BLaER1 (cell line): Measurements from ENCODE around the gene FLNB.
"Not testable (repeated sequence)": the region's sequence is repeated elsewhere in the genome, so short reads cannot be mapped to it uniquely, and the experiment has no call there.

Experiments
- H3K27ac ChIP-seq: shearing (Covaris generic); formaldehyde crosslinking; 2 replicates; pipeline ENCODE4 v1.8.1; 2022
- H3K27me3 ChIP-seq: shearing (Covaris generic); formaldehyde crosslinking; 2 replicates; pipeline ENCODE4 v1.8.1; 2022
- H3K36me3 ChIP-seq: shearing (Covaris generic); formaldehyde crosslinking; 2 replicates; pipeline ENCODE4 v1.8.1; 2022
- H3K4me1 ChIP-seq: shearing (Covaris generic); formaldehyde crosslinking; 2 replicates; pipeline ENCODE4 v1.8.1; 2022
- H3K4me2 ChIP-seq: shearing (Covaris generic); formaldehyde crosslinking; 2 replicates; pipeline ENCODE4 v1.8.1; 2022
- H3K4me3 ChIP-seq: shearing (Covaris generic); formaldehyde crosslinking; 2 replicates; pipeline ENCODE4 v1.8.1; 2022
- H3K9ac ChIP-seq: shearing (Covaris generic); formaldehyde crosslinking; 2 replicates; pipeline ENCODE4 v1.8.1; 2022
- H3K9me3 ChIP-seq: shearing (Covaris generic); formaldehyde crosslinking; 2 replicates; pipeline ENCODE4 v1.8.1; 2022
- H4K20me1 ChIP-seq: shearing (Covaris generic); formaldehyde crosslinking; 2 replicates; pipeline ENCODE4 v1.8.1; 2022
- Cebpa-rat ChIP-seq: shearing (Covaris generic); IDR thresholded peaks from 2 replicates; pipeline ENCODE4 v1.8.1; 2022

The FLNB gene

GRCh38 chr3:58047826-58048225, 39.6 kb downstream of the FLNB start:
- no peaks in the 10 kb centered on the region for H3K27me3 ChIP-seq
- H3K4me1 ChIP-seq, result peaks cover 45% of the 10 kb centered on the region
- peak overlapping the region; percentile 41 for H3K4me2 ChIP-seq
- no peak overlapping the region for H3K9ac ChIP-seq
- H3K27ac ChIP-seq, result no peak overlapping the region
- H3K36me3 ChIP-seq, result no peaks in the 10 kb centered on the region
- peaks cover 25% of the 10 kb centered on the region; the same call in 1 of the 2 replicates for H4K20me1 ChIP-seq
- TF ChIP-seq Cebpa-rat, result no peak
- no peaks in the 10 kb centered on the region for H3K9me3 ChIP-seq
- H3K4me3 ChIP-seq, result no peak overlapping the region

DNA sequence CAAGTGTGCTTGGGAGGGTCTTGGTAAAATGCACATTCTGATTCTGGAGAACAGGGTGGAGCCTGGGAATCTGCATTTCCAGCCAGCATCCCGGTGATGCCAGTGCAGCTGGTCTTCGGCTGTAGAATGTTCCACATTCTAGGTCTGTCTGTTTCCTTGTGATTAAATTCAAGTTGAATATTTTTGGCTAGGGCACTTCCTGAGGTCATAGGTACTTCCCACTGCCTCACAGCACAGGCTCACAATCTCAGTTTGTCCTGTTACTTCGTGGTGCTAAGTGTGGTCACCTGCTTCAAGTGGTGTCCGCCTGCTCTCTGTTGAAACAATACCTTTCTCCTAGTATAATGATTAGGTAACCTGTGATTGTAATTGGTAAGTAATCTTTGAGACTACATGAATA, 40.1 kb downstream of the FLNB start:
- Histone ChIP-seq H3K4me1 (peaks cover 40% of the 10 kb centered on the region), H3K36me3 (no peaks in the 10 kb centered on the region), H4K20me1 (peaks cover 27% of the 10 kb centered on the region; the same call in 1 of the 2 replicates), H3K27me3 (no peaks in the 10 kb centered on the region), H3K4me2 (peak overlapping the region; percentile 41), H3K4me3 (no peak overlapping the region), H3K9me3 (no peaks in the 10 kb centered on the region), H3K27ac (no peak overlapping the region), H3K9ac (no peak overlapping the region)
- no peak for TF ChIP-seq Cebpa-rat

DNA sequence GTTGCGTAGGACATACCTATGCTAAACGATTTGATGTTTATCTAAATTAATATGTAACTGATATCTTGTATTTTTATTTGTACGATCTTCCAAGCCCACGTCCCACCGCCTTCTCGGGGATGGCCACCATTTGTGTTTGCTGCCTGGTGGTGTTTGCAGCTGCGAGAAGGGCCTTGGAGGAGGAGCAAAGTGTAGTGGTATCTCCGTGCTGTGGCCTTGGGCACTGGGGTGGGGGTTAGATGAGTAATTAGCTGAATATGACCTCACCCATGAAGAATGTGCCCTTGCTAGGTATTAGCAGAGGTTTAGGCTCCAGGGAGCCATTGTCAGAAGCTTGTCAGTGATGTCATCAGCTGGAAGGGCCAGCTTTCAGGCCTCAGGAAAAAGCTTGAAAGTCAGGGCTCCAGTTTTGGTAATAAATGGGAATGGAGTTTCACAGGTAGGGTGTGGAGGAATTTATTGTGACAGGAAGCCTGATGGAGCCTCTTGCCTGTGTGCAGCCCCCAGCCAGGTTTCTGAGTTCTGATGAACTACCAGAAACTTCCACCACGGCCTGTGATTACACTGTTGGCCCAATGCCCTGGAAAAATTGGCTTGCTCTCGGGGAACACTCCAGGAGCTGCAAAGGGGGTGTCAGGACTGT, 41.0 kb downstream of the FLNB start:
- H3K4me3 ChIP-seq, result no peak overlapping the region
- H3K27ac ChIP-seq, result no peak overlapping the region
- H3K27me3 ChIP-seq, result no peaks in the 10 kb centered on the region
- peaks cover 32% of the 10 kb centered on the region; the same call in 1 of the 2 replicates for H4K20me1 ChIP-seq
- H3K4me1 ChIP-seq, result peaks cover 31% of the 10 kb centered on the region
- H3K9me3 ChIP-seq, result peaks cover under 1% of the 10 kb centered on the region; the same call in 1 of the 2 replicates
- no peaks in the 10 kb centered on the region for H3K36me3 ChIP-seq
- 0 out of 2 replicates have a peak overlapping the region, but pooled peaks have one; percentile 6 for H3K4me2 ChIP-seq
- H3K9ac ChIP-seq, result no peak overlapping the region
- no peak for TF ChIP-seq Cebpa-rat

DNA sequence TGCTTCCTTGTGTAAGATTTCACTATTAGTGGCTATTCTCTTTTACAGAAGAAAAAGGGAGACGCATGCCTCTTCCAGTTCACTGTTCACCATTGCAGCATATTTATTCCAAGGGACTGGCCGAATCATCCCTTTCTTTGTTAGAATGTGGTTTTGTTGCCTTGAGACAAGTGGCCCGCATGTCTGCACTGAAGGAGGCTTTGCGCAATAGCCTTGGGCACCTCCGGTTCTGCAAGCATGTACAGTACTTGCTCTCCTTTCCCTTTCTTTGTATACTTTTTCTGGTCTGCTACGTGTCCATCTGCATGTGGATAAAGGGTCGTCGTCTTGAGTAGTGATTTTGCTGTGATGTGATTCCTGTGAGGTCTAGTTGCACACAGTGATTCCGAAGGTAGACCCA, 43.0 kb downstream of the FLNB start:
- H3K27ac ChIP-seq, result no peak overlapping the region
- H3K4me1 ChIP-seq, result peaks cover 22% of the 10 kb centered on the region
- no peak for TF ChIP-seq Cebpa-rat
- H3K4me2 ChIP-seq, result no peak overlapping the region
- H3K9ac ChIP-seq, result no peak overlapping the region
- no peaks in the 10 kb centered on the region for H3K27me3 ChIP-seq
- H3K9me3 ChIP-seq, result peaks cover 11% of the 10 kb centered on the region
- no peak overlapping the region for H3K4me3 ChIP-seq
- peaks cover 5% of the 10 kb centered on the region; the same call in 1 of the 2 replicates for H3K36me3 ChIP-seq
- H4K20me1 ChIP-seq, result peaks cover 32% of the 10 kb centered on the region; the same call in 1 of the 2 replicates

GRCh38 chr3:58051658-58052261, 43.5 kb downstream of the FLNB start:
- H4K20me1 ChIP-seq, result peaks cover 32% of the 10 kb centered on the region; the same call in 1 of the 2 replicates
- H3K27me3 ChIP-seq, H3K9ac ChIP-seq, H3K27ac ChIP-seq, H3K36me3 ChIP-seq, H3K4me2 ChIP-seq, H3K4me3 ChIP-seq: not testable (repeated sequence)
- H3K4me1 ChIP-seq, result peaks cover 22% of the 10 kb centered on the region
- peaks cover 11% of the 10 kb centered on the region for H3K9me3 ChIP-seq

DNA sequence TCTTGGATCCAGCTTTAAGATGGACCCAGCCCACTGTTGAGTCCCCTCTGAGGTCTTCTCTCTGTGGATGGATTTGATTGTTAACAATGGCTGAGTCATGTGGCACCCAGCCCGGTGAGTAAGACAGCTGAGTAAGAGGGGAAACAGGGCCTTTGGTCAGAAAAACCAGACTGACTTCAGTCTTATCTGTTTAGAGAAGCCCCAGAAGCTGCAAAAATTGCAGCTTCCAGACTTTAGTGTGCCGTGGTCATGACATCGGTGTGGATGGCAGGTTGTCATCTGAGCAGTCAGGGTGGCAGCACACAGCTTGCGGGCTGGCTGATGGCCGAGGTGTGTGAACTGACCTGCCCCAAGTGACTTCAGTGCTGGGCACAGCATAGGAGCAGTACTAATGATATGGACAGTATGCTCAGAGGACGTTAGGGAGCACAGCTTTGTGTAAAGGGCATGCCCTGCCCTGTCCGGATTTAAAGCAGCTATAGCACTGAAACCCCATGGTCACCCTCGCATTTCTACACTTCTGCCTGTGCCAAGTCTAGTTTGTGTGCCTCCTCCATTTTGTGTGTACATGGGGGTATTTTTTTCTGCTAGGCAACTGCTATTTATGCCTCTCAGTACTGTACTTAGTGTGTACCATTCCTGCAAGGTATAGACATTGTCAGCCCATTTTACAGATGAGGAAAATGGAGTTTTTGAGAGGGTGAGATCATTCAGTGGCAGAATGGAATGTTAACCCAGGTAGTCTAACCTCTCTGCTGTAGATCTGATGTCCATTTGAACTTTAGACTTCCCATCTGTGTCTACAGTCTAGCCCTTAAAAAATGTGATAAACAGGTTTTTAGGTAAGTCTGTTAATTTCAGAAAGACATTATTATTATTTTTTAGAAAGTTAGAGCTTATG, 44.4 kb downstream of the FLNB start:
- Histone ChIP-seq H3K36me3 (peaks cover 5% of the 10 kb centered on the region; the same call in 1 of the 2 replicates), H3K4me2 (no peak overlapping the region), H3K4me3 (no peak overlapping the region), H4K20me1 (peaks cover 35% of the 10 kb centered on the region; the same call in 1 of the 2 replicates), H3K4me1 (peaks cover 20% of the 10 kb centered on the region), H3K9ac (no peak overlapping the region), H3K27ac (no peak overlapping the region), H3K9me3 (peaks cover 11% of the 10 kb centered on the region), H3K27me3 (no peaks in the 10 kb centered on the region)
- no peak for TF ChIP-seq Cebpa-rat

DNA sequence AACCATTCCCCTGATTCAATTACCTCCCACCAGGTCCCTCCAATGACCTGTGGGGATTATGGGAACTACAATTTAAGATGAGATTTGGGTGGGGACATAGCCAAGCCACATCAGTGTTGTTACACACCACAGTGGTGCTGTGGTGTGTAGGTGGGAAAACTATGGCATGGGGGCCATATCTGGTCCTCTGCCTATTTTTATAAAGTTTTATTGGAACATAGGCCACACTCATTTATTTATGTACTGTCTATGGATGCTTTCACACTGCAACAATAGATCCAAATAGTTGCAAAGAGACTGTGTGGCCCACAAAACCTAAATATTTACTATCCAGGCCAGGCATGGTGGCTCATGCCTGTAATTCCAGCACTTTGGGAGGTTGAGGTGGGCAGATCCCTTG, 46.4 kb downstream of the FLNB start:
- no peak for TF ChIP-seq Cebpa-rat
- Histone ChIP-seq H3K4me3 (no peak overlapping the region), H3K9ac (no peak overlapping the region), H4K20me1 (peaks cover 40% of the 10 kb centered on the region), H3K9me3 (peaks cover 11% of the 10 kb centered on the region), H3K36me3 (peaks cover 5% of the 10 kb centered on the region; the same call in 1 of the 2 replicates), H3K27me3 (no peaks in the 10 kb centered on the region), H3K4me2 (no peak overlapping the region), H3K4me1 (peaks cover 2% of the 10 kb centered on the region), H3K27ac (no peak overlapping the region)

DNA sequence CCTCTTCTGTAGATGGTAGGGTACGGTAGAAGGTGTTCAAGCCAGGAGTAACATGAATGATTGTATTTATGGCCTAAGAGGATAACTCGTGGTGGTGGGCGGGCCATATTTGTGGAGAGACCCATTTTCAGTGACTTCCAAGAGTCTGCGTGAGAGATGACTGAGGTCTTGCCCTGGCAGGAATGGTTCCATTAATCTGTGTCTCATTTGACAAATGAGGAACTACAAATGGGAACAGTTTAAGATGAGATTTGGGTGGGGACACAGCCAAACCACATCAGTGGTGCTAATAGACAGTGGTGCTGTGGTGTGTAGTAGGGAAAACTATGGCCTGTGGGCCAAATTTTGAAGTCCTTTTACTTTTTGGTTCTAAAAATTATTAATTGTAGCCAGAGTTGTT, 47.1 kb downstream of the FLNB start:
- Histone ChIP-seq H3K36me3 (peaks cover 5% of the 10 kb centered on the region; the same call in 1 of the 2 replicates), H3K4me3 (no peak overlapping the region), H3K9ac (no peak overlapping the region), H3K9me3 (peaks cover 11% of the 10 kb centered on the region), H3K4me1 (no peaks in the 10 kb centered on the region), H3K27me3 (no peaks in the 10 kb centered on the region), H3K4me2 (no peak overlapping the region), H3K27ac (no peak overlapping the region), H4K20me1 (peaks cover 45% of the 10 kb centered on the region)
- TF ChIP-seq Cebpa-rat, result no peak

GRCh38 chr3:58055891-58056290, 47.7 kb downstream of the FLNB start:
- H3K4me1 ChIP-seq, H3K4me2 ChIP-seq, H3K27ac ChIP-seq, H3K36me3 ChIP-seq, H3K9ac ChIP-seq, H3K4me3 ChIP-seq, H3K27me3 ChIP-seq: not testable (repeated sequence)
- peaks cover 41% of the 10 kb centered on the region for H4K20me1 ChIP-seq
- peaks cover 11% of the 10 kb centered on the region for H3K9me3 ChIP-seq
